Measurements from ENCODE around the gene SELENOF. TPM values are rescaled to one million over a fixed set of nuclear protein-coding genes. Genes with fewer than 3 reads are reported as not detected.
"Not testable (repeated sequence)": the region's sequence is repeated elsewhere in the genome, so short reads cannot be mapped to it uniquely, and the experiment has no call there.

The SELENOF gene
- total RNA-seq, 2 experiments from 2014 or later, result 137 to 138 TPM

- no peak for ATAC-seq (ENCODE audit: low read depth)
- Mint-ChIP-seq H3K4me3 (no peak overlapping the region), H3K27ac (no peak overlapping the region), H3K36me3 (peaks cover 28% of the 10 kb centered on the region), H3K9me3 (no peaks in the 10 kb centered on the region), H3K27me3 (no peaks in the 10 kb centered on the region), H3K4me1 (peaks cover 35% of the 10 kb centered on the region)
- DNase-seq, result no peak
- POLR2A ChIA-PET, result no interaction called here
Observed at GRCh38 chr1:86912281-86912900, 1.5 kb downstream of the SELENOF start.

GRCh38 chr1:86906419-86906818, 7.5 kb downstream of the SELENOF start:
- Mint-ChIP-seq H3K9me3 (no peaks in the 10 kb centered on the region), H3K27me3 (no peaks in the 10 kb centered on the region), H3K4me1 (peaks cover 19% of the 10 kb centered on the region), H3K4me3 (no peak overlapping the region), H3K27ac (no peak overlapping the region), H3K36me3 (peaks cover 44% of the 10 kb centered on the region)
- ATAC-seq (ENCODE audit: low read depth), result no peak
- POLR2A ChIA-PET, result no interaction called here
- no peak for DNase-seq

GRCh38 chr1:86905875-86906274, 8.1 kb downstream of the SELENOF start:
- POLR2A ChIA-PET, result no interaction called here
- Mint-ChIP-seq H3K27ac (no peak overlapping the region), H3K4me1 (peaks cover 13% of the 10 kb centered on the region), H3K9me3 (no peaks in the 10 kb centered on the region), H3K27me3 (no peaks in the 10 kb centered on the region), H3K36me3 (peaks cover 43% of the 10 kb centered on the region), H3K4me3 (no peak overlapping the region)
- no peak for DNase-seq
- ATAC-seq (ENCODE audit: low read depth), result no peak

- ATAC-seq (ENCODE audit: low read depth); H3K9me3 Mint-ChIP-seq; H3K27me3 Mint-ChIP-seq; POLR2A ChIA-PET; H3K27ac Mint-ChIP-seq; H3K4me1 Mint-ChIP-seq; DNase-seq; H3K4me3 Mint-ChIP-seq: not testable (repeated sequence)
- peaks cover 26% of the 10 kb centered on the region for H3K36me3 Mint-ChIP-seq
Observed at GRCh38 chr1:86899401-86899800, 14.5 kb downstream of the SELENOF start.

- no peak for ATAC-seq (ENCODE audit: low read depth)
- Mint-ChIP-seq H3K4me3 (no peak overlapping the region), H3K27me3 (no peaks in the 10 kb centered on the region), H3K9me3 (peaks cover 8% of the 10 kb centered on the region), H3K4me1 (peaks cover 5% of the 10 kb centered on the region), H3K36me3 (peaks cover 16% of the 10 kb centered on the region), H3K27ac (no peak overlapping the region)
- no peak for DNase-seq
- POLR2A ChIA-PET, result interaction anchor here (0.7 kb wide), 1 partner anchor 9 kb away, joined by 3 read pairs; no protein-coding TSS in a partner anchor
Observed at GRCh38 chr1:86888327-86888726, 25.6 kb downstream of the SELENOF start.

GRCh38 chr1:86887479-86888162, 26.3 kb downstream of the SELENOF start:
- no peak for ATAC-seq (ENCODE audit: low read depth)
- POLR2A ChIA-PET, result interaction anchor here (0.7 kb wide), 1 partner anchor 10 kb away, joined by 3 read pairs; no protein-coding TSS in a partner anchor
- Mint-ChIP-seq H3K36me3 (peaks cover 16% of the 10 kb centered on the region), H3K4me3 (no peak overlapping the region), H3K27me3 (no peaks in the 10 kb centered on the region), H3K9me3 (peaks cover 8% of the 10 kb centered on the region), H3K27ac (no peak overlapping the region), H3K4me1 (peaks cover 5% of the 10 kb centered on the region)
- DNase-seq, result no peak

- no peak overlapping the region for H3K27ac Mint-ChIP-seq
- ATAC-seq (ENCODE audit: low read depth), result no peak
Observed at GRCh38 chr1:86875722-86876121, 38.2 kb downstream of the SELENOF start.

GRCh38 chr1:86872086-86872485, 41.8 kb downstream of the SELENOF start:
- DNase-seq (no peak), ATAC-seq (ENCODE audit: low read depth) (no peak)
- H3K4me3 Mint-ChIP-seq, result no peak overlapping the region
- no peaks in the 10 kb centered on the region for H3K27me3 Mint-ChIP-seq
- peaks cover 2% of the 10 kb centered on the region for H3K4me1 Mint-ChIP-seq
- no peak overlapping the region for H3K27ac Mint-ChIP-seq
- peaks cover 14% of the 10 kb centered on the region for H3K36me3 Mint-ChIP-seq
- POLR2A ChIA-PET, result no interaction called here
- H3K9me3 Mint-ChIP-seq, result no peaks in the 10 kb centered on the region

More at GRCh38 chr1:86875722-86876121, 38.2 kb downstream of the SELENOF start:
- Mint-ChIP-seq H3K27me3 (no peaks in the 10 kb centered on the region), H3K9me3 (no peaks in the 10 kb centered on the region), H3K36me3 (peaks cover 11% of the 10 kb centered on the region), H3K4me1 (no peaks in the 10 kb centered on the region), H3K4me3 (no peak overlapping the region)
- POLR2A ChIA-PET, result no interaction called here
- DNase-seq, result no peak

- no peaks in the 10 kb centered on the region for H3K27me3 Mint-ChIP-seq
- DNase-seq (no peak), ATAC-seq (ENCODE audit: low read depth) (no peak)
- no peak overlapping the region for H3K27ac Mint-ChIP-seq
- POLR2A ChIA-PET, result no interaction called here
- H3K9me3 Mint-ChIP-seq, result no peaks in the 10 kb centered on the region
- peaks cover 12% of the 10 kb centered on the region for H3K36me3 Mint-ChIP-seq
- peaks cover 5% of the 10 kb centered on the region for H3K4me1 Mint-ChIP-seq
- no peak overlapping the region for H3K4me3 Mint-ChIP-seq
Observed at GRCh38 chr1:86871001-86871400, 42.9 kb downstream of the SELENOF start.

- no peak overlapping the region for H3K4me3 Mint-ChIP-seq
- H3K4me1 Mint-ChIP-seq, result peaks cover 5% of the 10 kb centered on the region
- ATAC-seq (ENCODE audit: low read depth) (no peak), DNase-seq (no peak)
- POLR2A ChIA-PET, result no interaction called here
- no peaks in the 10 kb centered on the region for H3K27me3 Mint-ChIP-seq
- H3K36me3 Mint-ChIP-seq, result peaks cover 12% of the 10 kb centered on the region
- no peaks in the 10 kb centered on the region for H3K9me3 Mint-ChIP-seq
- no peak overlapping the region for H3K27ac Mint-ChIP-seq
Observed at GRCh38 chr1:86868477-86868876, 45.4 kb downstream of the SELENOF start.

- H3K36me3 Mint-ChIP-seq, result peaks cover 11% of the 10 kb centered on the region
- ATAC-seq (ENCODE audit: low read depth); H3K4me1 Mint-ChIP-seq; H3K27me3 Mint-ChIP-seq; DNase-seq; H3K4me3 Mint-ChIP-seq; H3K9me3 Mint-ChIP-seq; POLR2A ChIA-PET; H3K27ac Mint-ChIP-seq: not testable (repeated sequence)
Observed at GRCh38 chr1:86867278-86867677, 46.6 kb downstream of the SELENOF start.

- no peaks in the 10 kb centered on the region for H3K9me3 Mint-ChIP-seq
- no peak overlapping the region for H3K4me3 Mint-ChIP-seq
- no peaks in the 10 kb centered on the region for H3K27me3 Mint-ChIP-seq
- no peak for ATAC-seq (ENCODE audit: low read depth)
- H3K36me3 Mint-ChIP-seq, result peaks cover 11% of the 10 kb centered on the region
- POLR2A ChIA-PET, result no interaction called here
- peaks cover 5% of the 10 kb centered on the region for H3K4me1 Mint-ChIP-seq
- no peak for DNase-seq
- no peak overlapping the region for H3K27ac Mint-ChIP-seq
Observed at GRCh38 chr1:86866665-86867064, 47.3 kb downstream of the SELENOF start.

GRCh38 chr1:86865973-86866637, 47.8 kb downstream of the SELENOF start:
- no peaks in the 10 kb centered on the region for H3K9me3 Mint-ChIP-seq
- no peaks in the 10 kb centered on the region for H3K27me3 Mint-ChIP-seq
- peaks cover 14% of the 10 kb centered on the region for H3K36me3 Mint-ChIP-seq
- peaks cover 5% of the 10 kb centered on the region for H3K4me1 Mint-ChIP-seq
- POLR2A ChIA-PET, result no interaction called here
- H3K4me3 Mint-ChIP-seq, result no peak overlapping the region
- ATAC-seq (ENCODE audit: low read depth), result no peak
- no peak overlapping the region for H3K27ac Mint-ChIP-seq
- DNase-seq, result no peak

GRCh38 chr1:86862920-86863319, 51.0 kb downstream of the SELENOF start:
- Mint-ChIP-seq H3K36me3 (peaks cover 17% of the 10 kb centered on the region), H3K27me3 (no peaks in the 10 kb centered on the region), H3K4me1 (peaks cover 5% of the 10 kb centered on the region), H3K4me3 (no peak overlapping the region), H3K27ac (no peak overlapping the region), H3K9me3 (no peaks in the 10 kb centered on the region)
- POLR2A ChIA-PET, result no interaction called here
- DNase-seq, result no peak
- no peak for ATAC-seq (ENCODE audit: low read depth)
